Stimulated activated CD8-positive, alpha-beta memory T cell treated with anti-CD3 and anti-CD28 coated beads, Interleukin-2, amount 100 ng/mL, for 48 hours (primary cell): ENCODE measurements around the gene PCBP2.
"Not testable (repeated sequence)": the region's sequence is repeated elsewhere in the genome, so short reads cannot be mapped to it uniquely, and the experiment has no call there.

ENCODE experiments used
- DNase-seq, 2 donors: peaks; one replicate each; pipeline ENCODE4 v3.0.0-alpha.2; 2020; ENCODE audit warnings: low read depth in 2 of 2

The PCBP2 gene

GRCh38 chr12:53472056-53472582, 20.2 kb downstream of the PCBP2 start:
- no peak for DNase-seq

GRCh38 chr12:53474077-53474476, 22.2 kb downstream of the PCBP2 start:
- DNase-seq, result no peak

- DNase-seq, result no peak
These were observed 22.9 kb downstream of the PCBP2 start for GRCh38 chr12:53474819-53475218.

- DNase-seq, result no peak
These were observed 24.9 kb downstream of the PCBP2 start for GRCh38 chr12:53476769-53477209.

- DNase-seq, result no peak
These were observed 27.0 kb downstream of the PCBP2 start for GRCh38 chr12:53478865-53479264.

GRCh38 chr12:53479331-53479730, 27.4 kb downstream of the PCBP2 start:
- no peak for DNase-seq

GRCh38 chr12:53480491-53481442, 28.9 kb downstream of the PCBP2 start:
- no peak for DNase-seq

- not testable (repeated sequence) for DNase-seq
These were observed 29.6 kb downstream of the PCBP2 start for GRCh38 chr12:53481458-53481857.

GRCh38 chr12:53481939-53482586, 30.2 kb downstream of the PCBP2 start:
- DNase-seq, result no peak

GRCh38 chr12:53482626-53483168, 30.8 kb downstream of the PCBP2 start:
- DNase-seq, result no peak

GRCh38 chr12:53483225-53483978, 31.5 kb downstream of the PCBP2 start:
- no peak for DNase-seq

GRCh38 chr12:53483979-53484377, 32.1 kb downstream of the PCBP2 start:
- no peak for DNase-seq

GRCh38 chr12:53484686-53485575, 33.0 kb downstream of the PCBP2 start:
- DNase-seq, result no peak

- DNase-seq, result no peak
These were observed 34.2 kb downstream of the PCBP2 start for GRCh38 chr12:53485955-53486735.

GRCh38 chr12:53486736-53487487, 35.0 kb downstream of the PCBP2 start:
- no peak for DNase-seq

GRCh38 chr12:53489242-53489864, 37.5 kb downstream of the PCBP2 start:
- no peak for DNase-seq

- DNase-seq, result no peak
These were observed 40.3 kb downstream of the PCBP2 start for GRCh38 chr12:53492188-53492587.

GRCh38 chr12:53492830-53493609, 41.1 kb downstream of the PCBP2 start:
- DNase-seq, result peak; percentile 77 to 82
